ENCODE data around the gene STRBP. TPM values are rescaled to one million over a fixed set of nuclear protein-coding genes. Genes with fewer than 3 reads are reported as not detected.

STRBP gene
- total RNA-seq, 1 donor from 2014 or later: 9.1 TPM

DNA sequence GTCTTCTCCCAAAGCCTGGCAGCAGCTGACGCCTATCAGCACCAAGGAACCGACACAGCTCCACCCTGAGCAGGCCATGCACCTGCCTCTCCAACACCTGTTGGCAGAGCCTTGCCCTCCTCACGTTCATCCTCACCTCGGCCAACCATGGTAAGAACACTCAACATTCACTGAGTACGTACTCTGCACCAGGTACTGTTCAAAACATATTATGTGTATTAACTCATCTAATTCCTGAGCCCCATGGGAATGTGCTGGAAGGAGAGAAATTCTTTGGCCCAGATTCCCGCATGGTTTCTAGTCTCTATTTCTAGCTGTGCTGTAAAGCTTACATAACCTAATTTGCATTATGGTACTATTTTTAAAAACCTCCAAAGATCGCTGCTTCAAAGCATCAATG lies 148.8 kb downstream of the STRBP start:
- Histone ChIP-seq H3K27me3 (no peaks in the 10 kb centered on the region), H3K36me3 (no peaks in the 10 kb centered on the region), H3K4me3 (no peak overlapping the region), H3K9me3 (no peaks in the 10 kb centered on the region), H3K4me1 (no peaks in the 10 kb centered on the region), H3K27ac (no peak overlapping the region)
- intact Hi-C loops (cut with DNase I): no loop called here
- DNase-seq (ENCODE audit: extremely low spot score in 2 of 2): no peak
- TF ChIP-seq, protein P1, sequence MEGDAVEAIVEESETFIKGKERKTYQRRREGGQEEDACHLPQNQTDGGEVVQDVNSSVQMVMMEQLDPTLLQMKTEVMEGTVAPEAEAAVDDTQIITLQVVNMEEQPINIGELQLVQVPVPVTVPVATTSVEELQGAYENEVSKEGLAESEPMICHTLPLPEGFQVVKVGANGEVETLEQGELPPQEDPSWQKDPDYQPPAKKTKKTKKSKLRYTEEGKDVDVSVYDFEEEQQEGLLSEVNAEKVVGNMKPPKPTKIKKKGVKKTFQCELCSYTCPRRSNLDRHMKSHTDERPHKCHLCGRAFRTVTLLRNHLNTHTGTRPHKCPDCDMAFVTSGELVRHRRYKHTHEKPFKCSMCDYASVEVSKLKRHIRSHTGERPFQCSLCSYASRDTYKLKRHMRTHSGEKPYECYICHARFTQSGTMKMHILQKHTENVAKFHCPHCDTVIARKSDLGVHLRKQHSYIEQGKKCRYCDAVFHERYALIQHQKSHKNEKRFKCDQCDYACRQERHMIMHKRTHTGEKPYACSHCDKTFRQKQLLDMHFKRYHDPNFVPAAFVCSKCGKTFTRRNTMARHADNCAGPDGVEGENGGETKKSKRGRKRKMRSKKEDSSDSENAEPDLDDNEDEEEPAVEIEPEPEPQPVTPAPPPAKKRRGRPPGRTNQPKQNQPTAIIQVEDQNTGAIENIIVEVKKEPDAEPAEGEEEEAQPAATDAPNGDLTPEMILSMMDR (IDR thresholded peaks at IDR 0.05): no peak
- no peak for TF ChIP-seq POLR2AphosphoS5 (IDR thresholded peaks at IDR 0.05; ENCODE audit: insufficient read depth in 1 of 2, low read depth in 1 of 2)
- TF ChIP-seq POLR2A (IDR thresholded peaks at IDR 0.05): no peak

DNA sequence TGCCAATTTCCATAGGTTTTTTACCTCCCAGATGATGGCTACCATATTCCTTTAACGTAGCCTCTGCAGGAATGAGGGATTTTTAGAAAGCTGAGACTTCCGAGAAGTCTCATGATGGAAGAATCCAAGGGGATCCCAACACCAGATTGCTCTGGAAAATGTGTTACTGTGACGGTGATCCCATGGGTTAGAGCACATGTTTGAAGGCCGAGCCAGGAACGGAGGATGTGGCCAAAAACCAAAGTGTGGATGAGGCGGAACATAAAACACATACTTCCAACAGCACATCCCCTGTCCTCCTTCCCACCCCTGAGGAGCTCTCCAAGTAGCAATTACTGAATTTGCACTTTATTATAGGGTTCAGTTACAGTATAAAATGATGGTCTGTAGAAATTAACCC lies 152.3 kb downstream of the STRBP start:
- Histone ChIP-seq H3K4me1 (no peaks in the 10 kb centered on the region), H3K4me3 (no peak overlapping the region), H3K36me3 (no peaks in the 10 kb centered on the region), H3K27me3 (no peaks in the 10 kb centered on the region), H3K9me3 (no peaks in the 10 kb centered on the region), H3K27ac (no peak overlapping the region)
- no peak for TF ChIP-seq POLR2A (IDR thresholded peaks at IDR 0.05)
- TF ChIP-seq POLR2AphosphoS5 (IDR thresholded peaks at IDR 0.05; ENCODE audit: insufficient read depth in 1 of 2, low read depth in 1 of 2): no peak
- TF ChIP-seq, protein P1 (IDR thresholded peaks at IDR 0.05): no peak
- no peak for DNase-seq (ENCODE audit: extremely low spot score in 2 of 2)
- intact Hi-C loops (cut with DNase I): no loop called here

DNA sequence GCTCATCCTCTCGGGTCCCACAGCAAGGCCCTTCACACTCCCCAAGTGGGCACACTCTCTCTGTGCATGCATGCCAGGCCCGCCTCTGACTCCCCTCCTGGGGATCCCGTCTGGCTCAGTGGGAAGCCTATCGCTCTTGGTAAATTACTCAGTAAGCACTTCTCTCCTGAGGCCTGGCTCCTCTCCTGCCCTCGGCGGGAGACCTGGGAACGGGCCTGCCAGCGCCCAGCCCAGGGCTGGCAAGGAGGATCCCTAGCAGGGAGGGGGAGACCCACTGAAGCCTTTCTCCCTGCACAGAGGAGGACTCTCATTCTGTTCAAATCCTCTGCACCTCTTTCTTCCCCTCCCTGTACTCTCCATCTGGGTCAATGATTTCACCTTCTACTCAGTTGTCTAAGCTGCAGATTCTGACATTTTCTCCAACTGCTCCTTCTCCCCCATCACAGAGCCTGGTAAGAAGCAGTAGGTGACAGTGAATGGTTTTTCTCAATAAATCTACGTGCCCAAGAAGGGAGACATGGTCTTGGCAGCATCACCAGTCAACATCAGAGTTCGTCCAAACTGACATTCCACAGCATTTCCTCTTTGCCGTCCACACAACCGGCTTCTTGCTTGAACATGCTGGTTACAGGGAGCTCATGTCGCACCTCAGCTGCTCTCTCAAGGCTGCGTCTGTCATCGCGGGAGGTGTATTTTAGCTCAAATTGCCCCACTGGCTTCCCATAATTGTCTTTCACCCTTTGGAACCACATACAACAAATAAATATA lies 153.1 kb downstream of the STRBP start:
- Histone ChIP-seq H3K36me3 (no peaks in the 10 kb centered on the region), H3K27ac (no peak overlapping the region), H3K27me3 (no peaks in the 10 kb centered on the region), H3K9me3 (no peaks in the 10 kb centered on the region), H3K4me3 (no peak overlapping the region), H3K4me1 (no peaks in the 10 kb centered on the region)
- no peak for DNase-seq (ENCODE audit: extremely low spot score in 2 of 2)
- intact Hi-C loops (cut with DNase I): no loop called here
- TF ChIP-seq POLR2A (IDR thresholded peaks at IDR 0.05) (no peak), POLR2AphosphoS5 (IDR thresholded peaks at IDR 0.05; ENCODE audit: insufficient read depth in 1 of 2, low read depth in 1 of 2) (no peak)
- TF ChIP-seq, protein P1 (IDR thresholded peaks at IDR 0.05): no peak

DNA sequence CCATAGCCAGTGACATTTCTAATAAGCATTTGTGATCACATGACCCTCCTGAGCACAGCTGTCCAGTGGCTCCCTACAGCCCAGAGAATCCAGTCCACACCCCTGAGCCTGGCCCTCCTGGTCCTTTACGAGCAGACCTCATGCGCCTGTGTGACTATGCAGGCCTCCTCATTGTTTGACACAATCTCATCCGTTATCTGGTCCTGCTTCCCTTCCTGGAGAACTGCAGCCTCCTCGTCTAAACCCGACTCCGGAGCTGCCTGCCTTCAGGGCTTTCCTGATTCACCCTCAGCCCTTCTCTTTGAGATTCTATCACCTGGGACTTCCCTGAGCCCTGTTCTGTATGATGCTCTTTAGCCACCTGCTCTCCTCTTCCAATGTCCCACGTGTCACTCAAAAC lies 155.2 kb downstream of the STRBP start:
- no peak for DNase-seq (ENCODE audit: extremely low spot score in 2 of 2)
- H3K27me3 ChIP-seq: no peaks in the 10 kb centered on the region
- H3K36me3 ChIP-seq: peaks cover 0 to 18% of the 10 kb centered on the region in 2 donors
- no peak overlapping the region for H3K4me3 ChIP-seq
- H3K4me1 ChIP-seq: no peaks in the 10 kb centered on the region
- H3K27ac ChIP-seq: no peak overlapping the region
- TF ChIP-seq POLR2A (IDR thresholded peaks at IDR 0.05) (no peak), POLR2AphosphoS5 (IDR thresholded peaks at IDR 0.05; ENCODE audit: insufficient read depth in 1 of 2, low read depth in 1 of 2) (no peak)
- TF ChIP-seq, protein P1 (IDR thresholded peaks at IDR 0.05): no peak
- intact Hi-C loops (cut with DNase I): no loop called here
- no peaks in the 10 kb centered on the region for H3K9me3 ChIP-seq
